Liver (tissue), 9 donors: ENCODE results near the gene MLXIP. TPM values are rescaled to one million over a fixed set of nuclear protein-coding genes. Genes with fewer than 3 reads are reported as not detected.

ENCODE experiments used
- DNase-seq: peaks from one replicate; pipeline ENCODE4 v3.0.0-alpha.2; 2017; ENCODE audit warnings: low spot score
- H3K27ac ChIP-seq, 2 donors: one replicate each; pipeline ENCODE4 v1.7.0; 2013; ENCODE audit warnings: inconsistent platforms in 2 of 2, low read length in 2 of 2, control low read depth in 1 of 2, low read depth in 1 of 2, mild to moderate bottlenecking in 1 of 2
- H3K27me3 ChIP-seq, 4 donors: one replicate each; pipeline versions ENCODE4 v1.6.1 to v1.7.0; 2013; ENCODE audit warnings: low read length in 3 of 4, inconsistent platforms in 1 of 4, mild to moderate bottlenecking in 1 of 4, moderate library complexity in 1 of 4; ENCODE audit not compliant: control insufficient read depth in 4 of 4, insufficient read depth in 4 of 4
- H3K36me3 ChIP-seq, 4 donors: one replicate each; pipeline versions ENCODE4 v1.6.1 to v1.7.0; 2013; ENCODE audit warnings: low read length in 3 of 4, mild to moderate bottlenecking in 3 of 4, low read depth in 1 of 4, moderate library complexity in 1 of 4; ENCODE audit not compliant: control insufficient read depth in 4 of 4, insufficient read depth in 3 of 4
- H3K4me1 ChIP-seq, 4 donors: one replicate each; pipeline versions ENCODE4 v1.6.1 to v1.7.0; 2013; ENCODE audit warnings: low read length in 3 of 4, mild to moderate bottlenecking in 3 of 4, moderate library complexity in 1 of 4; ENCODE audit not compliant: control insufficient read depth in 4 of 4, insufficient read depth in 4 of 4
- H3K4me3 ChIP-seq, 3 donors: one replicate each; pipeline versions ENCODE4 v1.6.1 to v1.7.0; 2013; ENCODE audit warnings: low read length in 3 of 3, control low read depth in 1 of 3, low read depth in 1 of 3, mild to moderate bottlenecking in 1 of 3
- H3K9ac ChIP-seq, 2 donors: one replicate each; pipeline ENCODE4 v1.7.0; 2013; ENCODE audit warnings: low read length in 2 of 2, mild to moderate bottlenecking in 2 of 2, moderate library complexity in 2 of 2, control low read depth in 1 of 2, low read depth in 1 of 2
- H3K9me3 ChIP-seq, 4 donors: one replicate each; pipeline versions ENCODE4 v1.6.1 to v1.7.0; 2013; ENCODE audit warnings: low read length in 3 of 4; ENCODE audit not compliant: control insufficient read depth in 4 of 4
- CTCF ChIP-seq: fragments of 150-350 bp; IDR thresholded peaks from 2 replicates; pipeline ENCODE4 v1.5.1; 2017; ENCODE audit warnings: improper control_type of control experiment, low read depth, low read length; ENCODE audit not compliant: missing input control
- EGR1 ChIP-seq, 2 donors: IDR thresholded peaks; 2 replicates each; pipeline ENCODE4 v1.6.1; 2016 to 2018; ENCODE audit warnings: antibody characterized with exemption in 2 of 2, low read depth in 2 of 2
- FOXA2 ChIP-seq: IDR thresholded peaks from 2 replicates; pipeline ENCODE4 v1.6.1; 2016; ENCODE audit warnings: antibody characterized with exemption
- GABPA ChIP-seq, 2 donors: IDR thresholded peaks in 1 of 2; conservative IDR thresholded peaks in 1 of 2; 2 replicates each; pipeline ENCODE4 v1.6.1; 2016; ENCODE audit warnings: antibody characterized with exemption in 2 of 2, mild to moderate bottlenecking in 1 of 2, moderate library complexity in 1 of 2
- HNF4A ChIP-seq, 2 donors: conservative IDR thresholded peaks; 2 replicates each; pipeline ENCODE4 v1.6.1; 2016; ENCODE audit warnings: antibody characterized with exemption in 2 of 2, mild to moderate bottlenecking in 2 of 2
- HNF4G ChIP-seq: IDR thresholded peaks from 2 replicates; pipeline ENCODE4 v1.6.1; 2016; ENCODE audit warnings: antibody characterized with exemption
- JUND ChIP-seq, 2 donors: IDR thresholded peaks; 2 replicates each; pipeline ENCODE4 v1.6.1; 2016; ENCODE audit warnings: antibody characterized with exemption in 2 of 2
- MAX ChIP-seq: IDR thresholded peaks from 2 replicates; pipeline ENCODE4 v1.6.1; 2016; ENCODE audit warnings: antibody characterized with exemption
- RAD21 ChIP-seq, 2 donors: IDR thresholded peaks; 2 replicates each; pipeline ENCODE4 v1.6.1; 2016; ENCODE audit warnings: antibody characterized with exemption in 2 of 2, mild to moderate bottlenecking in 2 of 2
- REST ChIP-seq: IDR thresholded peaks from 2 replicates; pipeline ENCODE4 v1.6.1; 2016; ENCODE audit warnings: antibody characterized with exemption, mild to moderate bottlenecking
- RXRA ChIP-seq, 2 donors: IDR thresholded peaks; 2 replicates each; pipeline ENCODE4 v1.6.1; 2017 to 2018; ENCODE audit warnings: antibody characterized with exemption in 2 of 2, mild to moderate bottlenecking in 1 of 2
- TAF1 ChIP-seq: conservative IDR thresholded peaks from 2 replicates; pipeline ENCODE4 v1.6.1; 2016; ENCODE audit warnings: antibody characterized with exemption, mild to moderate bottlenecking
- ZBTB33 ChIP-seq: IDR thresholded peaks from 2 replicates; pipeline ENCODE4 v1.6.1; 2016; ENCODE audit warnings: antibody characterized with exemption
- WGBS: extraction: QIAGEN DNeasy Blood & Tissue Kit; methylation state at CpG from one replicate; pipeline ENCODE4 v1.1.7; 2013; 5-methylcytosine and 5-hydroxymethylcytosine counted together
- polyA plus RNA-seq, 2 donors: library from polyadenylated mRNA; stranded (reverse) in 1 of 2; unstranded in 1 of 2; fragments of 200-250 nt in 1 of 2; fragments of >200 nt in 1 of 2; fragmentation: Nextera tagmentation in 1 of 2; extraction: Ambion mirVana in 1 of 2; gene quantifications; one replicate each; pipeline versions ENCODE4 v1.2.1 to v1.2.3, GENCODE V29; 2013 to 2015
- total RNA-seq, 2 donors: library from RNA; depleted of rRNA; stranded (reverse); fragments of >200 nt; gene quantifications; one replicate each; pipeline ENCODE4 v1.2.3, GENCODE V29; 2014
- donor health status: healthy.
- donor health status: healthy.
- donor health status: healthy.
- donor health status: healthy.
- donor health status: healthy.

Gene MLXIP
- total and polyA plus RNA-seq, 4 donors = 10.6 to 19.5 (median 11.0) TPM

- no peak for DNase-seq
- 91% methylated on average over 9 of the region's 9 CpGs for WGBS
These were observed 74.2 kb downstream of the MLXIP start for GRCh38 chr12:122152754-122153153.

GRCh38 chr12:122155705-122156104, 77.1 kb downstream of the MLXIP start:
- Histone ChIP-seq H3K4me3 (no peak overlapping the region), H3K27ac (no peak overlapping the region), H3K36me3 (no peaks in the 10 kb centered on the region), H3K4me1 (no peaks in the 10 kb centered on the region), H3K9me3 (no peaks in the 10 kb centered on the region), H3K9ac (no peak overlapping the region), H3K27me3 (no peaks in the 10 kb centered on the region)
- TF ChIP-seq HNF4A (conservative IDR thresholded peaks at IDR 0.05) (no peak), RXRA (IDR thresholded peaks at IDR 0.05) (no peak), FOXA2 (no peak), JUND (IDR thresholded peaks at IDR 0.05) (no peak), REST (no peak), ZBTB33 (no peak), MAX (no peak), RAD21 (IDR thresholded peaks at IDR 0.05) (no peak), HNF4G (no peak), GABPA (IDR thresholded peaks at IDR 0.05 in 1 of 2, conservative IDR thresholded peaks at IDR 0.05 in 1 of 2) (no peak)
- no peak for DNase-seq
- WGBS = 91% methylated on average over 10 of the region's 10 CpGs

More at GRCh38 chr12:122152754-122153153, 74.2 kb downstream of the MLXIP start:
- Histone ChIP-seq H3K36me3 (no peaks in the 10 kb centered on the region), H3K9me3 (no peaks in the 10 kb centered on the region), H3K27me3 (no peaks in the 10 kb centered on the region), H3K27ac (no peak overlapping the region), H3K4me1 (no peaks in the 10 kb centered on the region), H3K4me3 (no peak overlapping the region), H3K9ac (no peak overlapping the region)
- TF ChIP-seq FOXA2 (no peak), HNF4A (conservative IDR thresholded peaks at IDR 0.05) (no peak), EGR1 (IDR thresholded peaks at IDR 0.05; ENCODE audit: low read depth in 2 of 2) (no peak), RAD21 (IDR thresholded peaks at IDR 0.05) (no peak), CTCF (no peak), TAF1 (no peak)
